PFSK-1 (cell line): ENCODE data around the gene TARM1.

Experiments
- POLR2AphosphoS5 ChIP-seq: IDR thresholded peaks from 2 replicates; pipeline ENCODE4 v1.6.1; 2012; ENCODE audit warnings: low read depth, mild to moderate bottlenecking, control low read depth, low read length, moderate library complexity
- TAF1 ChIP-seq: IDR thresholded peaks from 2 replicates; pipeline ENCODE4 v1.6.1; 2012; ENCODE audit warnings: low read length, control low read depth, borderline replicate concordance; ENCODE audit not compliant: insufficient read depth
- TF ChIP-seq, protein P1 (sequence below), 2 experiments: IDR thresholded peaks; 2 replicates each; pipeline versions ENCODE4 v1.6.1 to v1.8.0; 2011 to 2012; ENCODE audit warnings: low read depth in 2 of 2, low read length in 2 of 2, control low read depth in 1 of 2, inconsistent platforms in 1 of 2, mild to moderate bottlenecking in 1 of 2, moderate library complexity in 1 of 2; ENCODE audit not compliant: insufficient read depth in 1 of 2

DNA sequence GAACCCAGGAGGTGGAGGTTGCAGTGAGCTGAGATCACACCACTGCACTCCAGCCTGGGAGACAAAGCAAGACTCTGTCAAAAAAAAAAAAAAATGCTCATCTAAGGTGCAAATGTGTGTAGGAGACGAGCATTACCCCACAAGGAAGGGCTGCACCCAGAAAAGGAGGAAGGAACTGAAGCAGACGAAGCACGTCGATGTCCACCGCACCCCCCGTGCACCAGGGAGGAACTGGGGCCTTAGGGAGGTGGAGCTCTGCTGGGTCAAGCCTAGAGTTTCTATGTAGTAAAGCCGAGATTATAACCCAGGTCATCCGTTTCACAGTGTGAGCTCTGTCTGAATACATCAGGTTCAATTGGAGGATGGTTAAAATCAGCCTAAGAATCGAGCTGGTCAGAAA lies 18.5 kb downstream of the TARM1 start:
- TF ChIP-seq POLR2AphosphoS5 (no peak), TAF1 (no peak)
- TF ChIP-seq, protein P1, sequence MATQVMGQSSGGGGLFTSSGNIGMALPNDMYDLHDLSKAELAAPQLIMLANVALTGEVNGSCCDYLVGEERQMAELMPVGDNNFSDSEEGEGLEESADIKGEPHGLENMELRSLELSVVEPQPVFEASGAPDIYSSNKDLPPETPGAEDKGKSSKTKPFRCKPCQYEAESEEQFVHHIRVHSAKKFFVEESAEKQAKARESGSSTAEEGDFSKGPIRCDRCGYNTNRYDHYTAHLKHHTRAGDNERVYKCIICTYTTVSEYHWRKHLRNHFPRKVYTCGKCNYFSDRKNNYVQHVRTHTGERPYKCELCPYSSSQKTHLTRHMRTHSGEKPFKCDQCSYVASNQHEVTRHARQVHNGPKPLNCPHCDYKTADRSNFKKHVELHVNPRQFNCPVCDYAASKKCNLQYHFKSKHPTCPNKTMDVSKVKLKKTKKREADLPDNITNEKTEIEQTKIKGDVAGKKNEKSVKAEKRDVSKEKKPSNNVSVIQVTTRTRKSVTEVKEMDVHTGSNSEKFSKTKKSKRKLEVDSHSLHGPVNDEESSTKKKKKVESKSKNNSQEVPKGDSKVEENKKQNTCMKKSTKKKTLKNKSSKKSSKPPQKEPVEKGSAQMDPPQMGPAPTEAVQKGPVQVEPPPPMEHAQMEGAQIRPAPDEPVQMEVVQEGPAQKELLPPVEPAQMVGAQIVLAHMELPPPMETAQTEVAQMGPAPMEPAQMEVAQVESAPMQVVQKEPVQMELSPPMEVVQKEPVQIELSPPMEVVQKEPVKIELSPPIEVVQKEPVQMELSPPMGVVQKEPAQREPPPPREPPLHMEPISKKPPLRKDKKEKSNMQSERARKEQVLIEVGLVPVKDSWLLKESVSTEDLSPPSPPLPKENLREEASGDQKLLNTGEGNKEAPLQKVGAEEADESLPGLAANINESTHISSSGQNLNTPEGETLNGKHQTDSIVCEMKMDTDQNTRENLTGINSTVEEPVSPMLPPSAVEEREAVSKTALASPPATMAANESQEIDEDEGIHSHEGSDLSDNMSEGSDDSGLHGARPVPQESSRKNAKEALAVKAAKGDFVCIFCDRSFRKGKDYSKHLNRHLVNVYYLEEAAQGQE (IDR thresholded peaks at IDR 0.05; ENCODE audit: insufficient read depth in 1 of 2, low read depth in 2 of 2, low read length in 2 of 2), result no peak
